GM12872 (cell line): ENCODE data around the gene UBE2B.

ENCODE experiments used
- TF ChIP-seq, protein P1 (sequence below): IDR thresholded peaks from 3 replicates; pipeline ENCODE4 v1.5.1; 2011; ENCODE audit warnings: low read depth, mild to moderate bottlenecking, low read length, moderate library complexity; ENCODE audit not compliant: insufficient read depth

The UBE2B gene

DNA sequence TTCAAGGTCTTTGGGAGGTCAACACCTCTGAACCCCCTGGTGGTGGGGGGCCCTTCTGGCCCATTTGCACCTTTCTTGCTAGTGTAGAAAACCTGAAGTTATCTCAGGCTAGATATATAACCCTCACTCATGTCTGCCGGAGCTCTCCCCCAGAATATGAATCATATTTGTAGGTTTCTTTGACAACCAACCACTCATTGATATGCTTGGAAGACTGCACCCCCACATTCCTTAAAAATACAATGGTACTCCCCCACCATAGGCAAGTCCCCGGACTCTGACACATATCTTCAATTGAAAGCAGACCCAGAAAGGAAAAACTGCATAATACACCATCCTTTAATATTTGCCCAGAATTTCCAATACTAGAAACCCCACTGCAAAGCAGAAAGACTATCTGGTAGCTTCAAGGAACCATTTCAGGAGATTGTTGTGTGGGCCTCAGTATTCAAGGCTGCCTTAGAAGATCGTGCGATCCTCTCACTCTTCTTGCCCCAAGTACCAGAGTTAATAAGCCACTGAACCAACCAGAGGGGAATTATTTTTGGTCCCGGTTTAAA, 978 bp upstream of the UBE2B start:
- TF ChIP-seq, protein P1, sequence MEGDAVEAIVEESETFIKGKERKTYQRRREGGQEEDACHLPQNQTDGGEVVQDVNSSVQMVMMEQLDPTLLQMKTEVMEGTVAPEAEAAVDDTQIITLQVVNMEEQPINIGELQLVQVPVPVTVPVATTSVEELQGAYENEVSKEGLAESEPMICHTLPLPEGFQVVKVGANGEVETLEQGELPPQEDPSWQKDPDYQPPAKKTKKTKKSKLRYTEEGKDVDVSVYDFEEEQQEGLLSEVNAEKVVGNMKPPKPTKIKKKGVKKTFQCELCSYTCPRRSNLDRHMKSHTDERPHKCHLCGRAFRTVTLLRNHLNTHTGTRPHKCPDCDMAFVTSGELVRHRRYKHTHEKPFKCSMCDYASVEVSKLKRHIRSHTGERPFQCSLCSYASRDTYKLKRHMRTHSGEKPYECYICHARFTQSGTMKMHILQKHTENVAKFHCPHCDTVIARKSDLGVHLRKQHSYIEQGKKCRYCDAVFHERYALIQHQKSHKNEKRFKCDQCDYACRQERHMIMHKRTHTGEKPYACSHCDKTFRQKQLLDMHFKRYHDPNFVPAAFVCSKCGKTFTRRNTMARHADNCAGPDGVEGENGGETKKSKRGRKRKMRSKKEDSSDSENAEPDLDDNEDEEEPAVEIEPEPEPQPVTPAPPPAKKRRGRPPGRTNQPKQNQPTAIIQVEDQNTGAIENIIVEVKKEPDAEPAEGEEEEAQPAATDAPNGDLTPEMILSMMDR: no peak

DNA sequence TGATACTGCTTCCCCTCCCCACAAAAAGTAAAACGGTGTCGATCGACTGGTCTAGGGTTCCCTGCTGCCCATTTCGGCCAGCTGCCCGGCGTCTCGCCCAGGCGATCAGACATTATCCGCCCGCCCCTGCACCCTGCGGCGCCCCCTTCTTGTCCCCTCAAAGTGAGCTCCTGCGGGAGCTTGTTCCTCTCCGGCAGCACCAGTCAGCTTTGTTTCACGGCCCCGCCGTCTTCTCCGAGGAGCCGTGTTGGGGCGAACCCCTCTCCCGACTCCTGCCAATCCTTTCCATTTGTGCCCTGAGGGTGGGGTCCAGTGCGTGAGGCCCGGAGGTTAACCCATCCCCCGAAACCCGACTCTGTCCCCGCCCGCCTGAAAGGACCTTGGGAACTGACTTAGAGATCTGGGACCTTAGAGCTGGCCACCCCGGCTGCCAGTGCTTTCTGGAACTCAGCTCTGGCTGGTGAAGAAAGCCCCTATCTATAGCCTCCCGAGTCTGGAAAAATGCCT, 518 bp downstream of the UBE2B start:
- TF ChIP-seq, protein P1: no peak

DNA sequence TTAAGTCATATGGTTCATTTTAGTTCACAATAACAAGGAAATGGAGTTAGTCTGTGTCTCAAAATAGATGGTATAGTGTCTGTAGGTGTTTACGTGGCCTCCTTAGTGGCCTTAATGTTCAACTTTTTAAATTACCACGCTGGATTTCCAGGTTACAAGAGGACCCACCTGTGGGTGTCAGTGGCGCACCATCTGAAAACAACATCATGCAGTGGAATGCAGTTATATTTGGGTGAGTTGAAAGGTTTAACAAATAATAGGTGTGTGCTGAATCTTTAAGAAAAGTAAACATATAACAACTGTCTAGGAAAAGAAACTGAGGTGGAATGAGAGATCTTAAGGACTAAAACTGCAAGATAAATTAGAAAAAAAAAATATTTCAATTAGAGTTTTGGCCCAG, 2.9 kb downstream of the UBE2B start:
- TF ChIP-seq, protein P1: no peak

DNA sequence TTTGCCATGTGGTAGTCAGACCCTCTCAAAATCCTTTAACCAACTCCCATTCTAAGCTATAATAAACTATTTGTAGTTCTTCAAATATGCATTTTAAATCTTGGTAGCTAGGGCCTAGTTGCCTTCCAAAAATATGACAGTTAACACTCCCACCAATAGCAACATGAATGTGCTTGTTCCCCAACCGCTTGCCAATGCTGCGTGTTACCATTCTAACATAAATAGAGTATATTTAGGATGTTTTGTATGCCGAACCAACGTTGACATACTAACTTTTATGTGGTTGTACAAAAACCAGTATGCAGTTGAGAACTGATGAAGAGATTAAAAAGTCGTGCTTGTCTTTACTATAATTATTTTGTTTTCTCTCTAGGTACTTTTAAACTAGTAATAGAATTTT, 9.0 kb downstream of the UBE2B start:
- TF ChIP-seq, protein P1: no peak

DNA sequence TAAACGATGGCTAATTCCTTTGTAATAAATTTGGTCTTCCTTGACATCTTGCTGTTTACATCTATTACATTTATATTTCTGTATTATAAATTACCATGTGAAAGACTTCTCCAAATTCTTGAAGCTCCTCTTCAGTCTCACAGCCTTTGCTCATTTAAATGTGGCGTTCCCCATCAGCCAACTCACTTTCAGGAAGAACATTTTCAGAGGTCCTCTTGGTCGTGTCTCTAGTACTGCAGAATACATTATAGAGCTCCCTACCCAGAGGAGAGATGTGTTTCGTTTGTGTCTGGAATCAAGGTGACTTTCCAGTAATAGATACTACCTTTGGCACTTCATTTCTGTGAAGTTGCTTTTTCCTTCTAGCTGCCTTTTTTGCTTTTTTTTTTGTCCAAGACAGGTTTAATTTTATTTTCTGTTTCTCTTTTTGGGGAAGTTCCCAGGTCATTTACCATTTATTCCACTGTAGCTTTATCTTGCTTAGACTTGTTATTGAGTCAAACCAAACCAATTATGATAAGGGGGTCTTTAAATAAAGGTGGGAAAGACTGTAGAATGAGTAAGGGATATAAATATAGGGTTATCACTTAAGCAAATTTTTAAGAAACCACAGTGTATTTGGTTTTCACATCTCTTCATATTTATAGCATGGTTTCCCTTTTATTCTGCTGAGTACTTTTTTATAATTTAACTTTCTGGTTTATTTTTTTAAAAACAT, 12.8 kb downstream of the UBE2B start:
- TF ChIP-seq, protein P1: no peak

DNA sequence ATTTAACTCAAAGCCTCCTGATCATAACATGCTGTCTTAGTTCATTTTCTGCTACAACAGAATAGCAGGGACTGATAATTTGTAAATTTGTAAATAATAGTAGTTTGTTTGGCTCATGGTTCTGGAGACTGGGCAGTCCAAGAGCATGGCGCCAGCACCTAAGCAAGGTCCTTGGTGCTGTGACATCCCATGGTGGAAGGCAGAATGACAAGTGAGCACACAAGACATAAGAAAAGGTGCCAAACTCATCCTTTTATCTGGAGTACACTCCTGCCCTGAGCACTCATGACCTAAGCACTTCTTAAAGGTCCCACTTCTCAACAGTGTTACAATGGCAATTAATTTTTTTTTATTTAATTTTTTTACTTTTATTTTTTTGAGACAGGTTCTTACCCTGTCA, 16.1 kb downstream of the UBE2B start:
- TF ChIP-seq, protein P1: no peak

DNA sequence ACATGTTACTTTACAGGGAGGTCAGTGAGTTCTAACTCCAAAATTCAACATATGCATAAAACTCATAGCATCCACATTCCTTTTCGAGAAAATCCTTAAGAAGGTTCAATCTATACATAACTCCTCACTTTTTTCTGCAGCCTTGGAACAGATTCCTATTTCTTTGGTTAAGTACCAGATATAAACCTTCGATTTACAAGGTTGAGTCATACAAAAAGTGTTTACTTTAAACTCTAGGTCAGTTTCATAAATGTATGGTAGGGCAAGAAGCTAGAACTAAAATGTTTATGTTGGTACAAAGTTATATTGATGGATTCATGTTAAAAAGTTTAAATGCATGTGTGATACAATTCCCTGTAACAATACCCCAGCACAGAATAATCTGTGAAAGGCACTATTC, 20.9 kb downstream of the UBE2B start:
- TF ChIP-seq, protein P1: no peak
